Measurements from ENCODE around the gene ATP1A3.
A peak's percentile ranks its signal among the peaks of the same experiment; 100 is the strongest.
"Not testable (repeated sequence)": the region's sequence is repeated elsewhere in the genome, so short reads cannot be mapped to it uniquely, and the experiment has no call there.

ATP1A3 gene

GRCh38 chr19:42010245-42011126 lies 16.5 kb upstream of the ATP1A3 start:
- no peak for DNase-seq

- no peak for DNase-seq
Observed at GRCh38 chr19:42006569-42006968, 12.5 kb upstream of the ATP1A3 start.

GRCh38 chr19:42005504-42005903 lies 11.5 kb upstream of the ATP1A3 start:
- DNase-seq = no peak

GRCh38 chr19:42003506-42004294 lies 9.7 kb upstream of the ATP1A3 start:
- DNase-seq = no peak

- DNase-seq = no peak
Observed at GRCh38 chr19:41999878-42000208, 5.8 kb upstream of the ATP1A3 start.

GRCh38 chr19:41999071-41999877 lies 5.2 kb upstream of the ATP1A3 start:
- no peak for DNase-seq

- no peak for DNase-seq
Observed at GRCh38 chr19:41998246-41999020, 4.4 kb upstream of the ATP1A3 start.

- DNase-seq = no peak
Observed at GRCh38 chr19:41997851-41998229, 3.8 kb upstream of the ATP1A3 start.

- DNase-seq = peak; percentile 30
Observed at GRCh38 chr19:41997121-41997850, 3.3 kb upstream of the ATP1A3 start.

- DNase-seq = no peak
Observed at GRCh38 chr19:41995959-41996797, 2.1 kb upstream of the ATP1A3 start.

- no peak for DNase-seq
Observed at GRCh38 chr19:41994994-41995958, 1.2 kb upstream of the ATP1A3 start.

- DNase-seq = no peak
Observed at GRCh38 chr19:41994521-41994971, 516 bp upstream of the ATP1A3 start.

- not testable (repeated sequence) for DNase-seq
Observed at GRCh38 chr19:41991925-41992569, 2.0 kb downstream of the ATP1A3 start.

GRCh38 chr19:41991025-41991424 lies 3.0 kb downstream of the ATP1A3 start:
- no peak for DNase-seq

- DNase-seq = no peak
Observed at GRCh38 chr19:41990615-41991014, 3.4 kb downstream of the ATP1A3 start.

- DNase-seq = no peak
Observed at GRCh38 chr19:41990028-41990427, 4.0 kb downstream of the ATP1A3 start.

GRCh38 chr19:41988947-41989346 lies 5.1 kb downstream of the ATP1A3 start:
- DNase-seq = no peak

- no peak for DNase-seq
Observed at GRCh38 chr19:41987141-41987860, 6.7 kb downstream of the ATP1A3 start.

Measured in effector CD4-positive, alpha-beta T cell (primary cell).